Endothelial cell of umbilical vein (primary cell): ENCODE results near the gene UBE3B. TPM values are rescaled to one million over a fixed set of nuclear protein-coding genes. Genes with fewer than 3 reads are reported as not detected.

Experiments
- BruUV-seq: library from RNA; stranded (reverse); fragments of 400-500 nt; replicated peaks from 2 replicates; lab custom pipeline; 2021; lab: Mats Ljungman, UMichigan
- CTCF ChIA-PET: fragments of 300-600, 350-600 bp; sonication (Branson Sonifier 250); formaldehyde crosslinking; loops from one replicate; lab custom pipeline; 2021; ENCODE audit warnings: antibody characterized with exemption, inconsistent platforms; lab: Charles Lee
- POLR2A ChIA-PET: fragments of 300-600, 350-600 bp; sonication (Branson Sonifier 250); formaldehyde crosslinking; loops from one replicate; lab custom pipeline; 2021; ENCODE audit warnings: antibody characterized with exemption, inconsistent platforms; lab: Charles Lee
- DNase-seq: peaks from one replicate; pipeline ENCODE4 v3.0.0-alpha.2; 2011; ENCODE audit warnings: low read depth, low spot score
- FAIRE-seq: peaks from 2 replicates; lab custom pipeline; 2011; peaks lifted over from hg19 to GRCh38; lab: Jason Lieb, UNC
- H2AFZ ChIP-seq: 2 replicates; pipeline ENCODE4 v1.6.0; 2012; ENCODE audit warnings: low read depth, low read length, control low read depth, inconsistent platforms
- H3K27ac ChIP-seq: 2 replicates; pipeline ENCODE4 v1.5.1; 2011; ENCODE audit warnings: low read depth, mild to moderate bottlenecking, control low read depth, low read length, moderate library complexity; ENCODE audit not compliant: insufficient read depth
- H3K27me3 ChIP-seq, 2 experiments: 2 replicates each; pipeline versions ENCODE4 v1.6.0 to v1.6.1; 2011; ENCODE audit warnings: low read length in 2 of 2, mixed read lengths in 1 of 2; ENCODE audit not compliant: control insufficient read depth in 2 of 2, insufficient read depth in 2 of 2
- H3K36me3 ChIP-seq, 2 experiments: 2 replicates in 1 of 2; 3 replicates in 1 of 2; pipeline ENCODE4 v1.5.1; 2011; ENCODE audit warnings: low read length in 2 of 2, mild to moderate bottlenecking in 1 of 2, moderate library complexity in 1 of 2; ENCODE audit not compliant: control insufficient read depth in 2 of 2, insufficient read depth in 2 of 2; ENCODE audit errors: extremely low read depth in 1 of 2
- H3K4me1 ChIP-seq: 3 replicates; pipeline ENCODE4 v1.5.1; 2011; ENCODE audit warnings: mild to moderate bottlenecking, low read length; ENCODE audit not compliant: control insufficient read depth, insufficient read depth; ENCODE audit errors: extremely low read depth
- H3K4me2 ChIP-seq: 2 replicates; pipeline ENCODE4 v1.6.1; 2011; ENCODE audit warnings: low read length, control low read depth, mixed read lengths; ENCODE audit not compliant: insufficient read depth
- H3K4me3 ChIP-seq, 3 experiments: fragments of 200-600 bp in 1 of 3; sonication (generic), shearing (Covaris generic) in 1 of 3; replicated peaks in 1 of 3; 2 replicates each; pipeline ENCODE4 v1.5.1; 2011 to 2016; ENCODE audit warnings: control low read depth in 3 of 3, low read length in 3 of 3, mild to moderate bottlenecking in 2 of 3, inconsistent platforms in 1 of 3, low read depth in 1 of 3, moderate library complexity in 1 of 3; ENCODE audit not compliant: insufficient read depth in 1 of 3
- H3K79me2 ChIP-seq: 2 replicates; pipeline ENCODE4 v1.6.0; 2012; ENCODE audit warnings: low read length, inconsistent platforms; ENCODE audit not compliant: control insufficient read depth, insufficient read depth
- H3K9ac ChIP-seq: replicated peaks from 2 replicates; pipeline ENCODE3; 2011; ENCODE audit warnings: low read length, control low read depth; ENCODE audit not compliant: insufficient read depth; ENCODE audit errors: extremely low read depth
- H3K9me1 ChIP-seq: replicated peaks from 3 replicates; pipeline ENCODE4 v1.6.0; 2011; ENCODE audit warnings: mild to moderate bottlenecking, low read length; ENCODE audit not compliant: control insufficient read depth, insufficient read depth; ENCODE audit errors: extremely low read depth
- H3K9me3 ChIP-seq: replicated peaks from 2 replicates; pipeline ENCODE4 v1.5.1; 2012; ENCODE audit warnings: low read length, inconsistent platforms; ENCODE audit not compliant: control insufficient read depth, insufficient read depth
- H4K20me1 ChIP-seq: replicated peaks from 2 replicates; pipeline ENCODE3; 2011; ENCODE audit warnings: mild to moderate bottlenecking, low read length; ENCODE audit not compliant: control insufficient read depth, insufficient read depth; ENCODE audit errors: extremely low read depth
- CTCF ChIP-seq, 2 donors: IDR thresholded peaks; 1 replicate in 1 of 2; 2 replicates in 1 of 2; pipeline ENCODE4 v1.5.1; 2011; ENCODE audit warnings: low read length in 2 of 2, mild to moderate bottlenecking in 2 of 2, moderate library complexity in 2 of 2, control low read depth in 1 of 2, inconsistent platforms in 1 of 2, low read depth in 1 of 2; ENCODE audit not compliant: insufficient read depth in 1 of 2; ENCODE audit errors: extremely low read depth in 1 of 2
- EZH2 ChIP-seq: IDR thresholded peaks from 2 replicates; pipeline ENCODE4 v1.6.1; 2012; ENCODE audit warnings: borderline replicate concordance, low read depth, mild to moderate bottlenecking, moderate library complexity, low read length, inconsistent platforms; ENCODE audit not compliant: severe bottlenecking
- FOS ChIP-seq: IDR thresholded peaks from 2 replicates; pipeline ENCODE4 v1.6.1; 2011; ENCODE audit warnings: mild to moderate bottlenecking, low read length, moderate library complexity, borderline replicate concordance; ENCODE audit not compliant: insufficient read depth
- GATA2 ChIP-seq: IDR thresholded peaks from 2 replicates; pipeline ENCODE4 v1.7.0; 2011; ENCODE audit warnings: low read depth, mild to moderate bottlenecking, moderate library complexity, mixed read lengths, low read length; ENCODE audit not compliant: insufficient read length, insufficient read depth
- JUN ChIP-seq: IDR thresholded peaks from 2 replicates; pipeline ENCODE4 v1.6.1; 2011; ENCODE audit warnings: borderline replicate concordance, low read depth; ENCODE audit not compliant: insufficient read length, insufficient read depth
- MAX ChIP-seq: IDR thresholded peaks from 2 replicates; pipeline ENCODE4 v1.6.1; 2011; ENCODE audit not compliant: insufficient read depth, insufficient read length
- MYC ChIP-seq: IDR thresholded peaks from one replicate; pipeline ENCODE4 v1.6.1; 2011; ENCODE audit warnings: mild to moderate bottlenecking, low read depth, low read length
- POLR2A ChIP-seq: IDR thresholded peaks from 2 replicates; pipeline ENCODE4 v1.6.1; 2012; ENCODE audit warnings: low read depth, mild to moderate bottlenecking, control low read depth, low read length
- POLR2AphosphoS5 ChIP-seq: IDR thresholded peaks from 2 replicates; pipeline ENCODE4 v1.6.1; 2012; ENCODE audit warnings: low read depth, mild to moderate bottlenecking, control low read depth, low read length, moderate library complexity; ENCODE audit not compliant: insufficient read depth
- dilution Hi-C: fragments of 300-500 bp; cut with MboI; formaldehyde crosslinking; loops from one replicate; pipeline ENCODE4 v1.15.0; 2019; ENCODE audit warnings: low sequenced_read_pairs; ENCODE audit not compliant: extremely low pct_ligation_motif_present
- intact Hi-C: fragments of 100-400 bp; cut with micrococcal nuclease; formaldehyde crosslinking; loops from one replicate; pipeline ENCODE4 v1.10.0; 2022
- polyA plus RNA-seq, 4 experiments: library from polyadenylated mRNA; depleted of rRNA in 3 of 4; stranded (reverse) in 3 of 4; unstranded in 1 of 4; fragments of >200 nt; gene quantifications; 2 replicates each; pipeline versions ENCODE4 v1.2.1 to v1.2.3, GENCODE V29; 2011 to 2012; ENCODE audit warnings: missing spikeins in 1 of 4
- total RNA-seq: library from RNA; stranded (reverse); gene quantifications from 2 replicates; pipeline ENCODE4 v1.2.3, GENCODE V29; 2021

Gene UBE3B
- total and polyA plus RNA-seq, 2 donors (not counting 3 experiments of a cell fraction or from before 2014, with no cell fraction given) = 24.9 to 40.8 TPM

GRCh38 chr12:109461049-109461845 lies 16.2 kb upstream of the UBE3B start:
- no peaks in the 10 kb centered on the region for H3K9me1 ChIP-seq
- H3K4me3 ChIP-seq = no peak overlapping the region
- FAIRE-seq (peak; percentile 93), DNase-seq (peak; percentile 64)
- peaks cover 72% of the 10 kb centered on the region for H3K4me1 ChIP-seq
- H3K4me2 ChIP-seq = peak overlapping the region; percentile 66
- peaks cover 74% of the 10 kb centered on the region for H3K79me2 ChIP-seq
- H3K36me3 ChIP-seq = peaks cover 10 to 26% of the 10 kb centered on the region in 2 experiments
- H2AFZ ChIP-seq = no peak overlapping the region
- peak overlapping the region; percentile 40 for H3K9ac ChIP-seq
- peak overlapping the region; percentile 89 for H3K27ac ChIP-seq
- H3K27me3 ChIP-seq = no peaks in the 10 kb centered on the region
- ChIA-PET CTCF (interaction anchor here (1.2 to 5.1 kb wide), 7 partner anchors 12 to 58 kb away, joined by 3 to 47 read pairs (median 6); partner anchors contain the start of genes KCTD10 and UBE3B), POLR2A (interaction anchor here (0.9 kb wide), 1 partner anchor 16 kb away, joined by 3 read pairs; the partner anchor contains the start of genes KCTD10 and UBE3B)
- dilution Hi-C loops = no loop called here
- intact Hi-C loops = loop anchor here (5.0 kb wide), 1 partner anchor 609 kb away; no protein-coding TSS in a partner anchor
- H3K9me3 ChIP-seq = no peaks in the 10 kb centered on the region
- no peaks in the 10 kb centered on the region for H4K20me1 ChIP-seq
- BruUV-seq = no TSS peak
- TF ChIP-seq POLR2AphosphoS5 (peak; percentile 68), MAX (no peak), GATA2 (no peak), FOS (peak; percentile 21), POLR2A (no peak), CTCF (IDR thresholded peaks at IDR 0.05; ENCODE audit: extremely low read depth in 1 of 2, insufficient read depth in 1 of 2, low read depth in 1 of 2, low read length in 2 of 2) (no peak), JUN (no peak), MYC (no peak), EZH2 (no peak)
